NCI-H146 (cell line): Measurements from ENCODE around the gene RBFA.

Experiments used
- DNase-seq: peaks from one replicate; lab custom pipeline; 2025; lab: John Stamatoyannopoulos, UW

The RBFA gene

DNA sequence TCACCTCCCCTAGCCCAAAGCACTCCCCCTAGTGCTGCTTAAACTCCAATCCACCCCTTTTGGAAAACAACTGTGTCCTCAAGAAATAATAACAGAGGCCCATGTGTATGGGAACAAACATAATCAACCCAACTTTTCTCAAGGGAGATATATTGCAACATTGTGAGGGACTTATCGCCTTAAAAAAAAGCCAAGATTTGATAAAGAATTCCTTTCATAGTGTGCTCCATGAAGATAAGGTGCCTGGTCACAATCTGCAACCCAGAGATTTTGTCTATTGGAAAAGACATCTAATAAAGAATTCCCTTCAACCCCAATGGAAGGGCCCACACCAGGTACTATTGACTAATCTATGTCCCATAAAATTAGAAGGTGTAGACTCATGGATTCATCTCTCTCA lies 4.5 kb upstream of the RBFA start:
- no peak for DNase-seq

- DNase-seq = no peak
Observed at GRCh38 chr18:80033181-80034067, 810 bp upstream of the RBFA start.

GRCh38 chr18:80034852-80035406 lies 695 bp downstream of the RBFA start:
- DNase-seq = peak; percentile 32

- no peak for DNase-seq
Observed at GRCh38 chr18:80035997-80036396, 1.8 kb downstream of the RBFA start.

DNA sequence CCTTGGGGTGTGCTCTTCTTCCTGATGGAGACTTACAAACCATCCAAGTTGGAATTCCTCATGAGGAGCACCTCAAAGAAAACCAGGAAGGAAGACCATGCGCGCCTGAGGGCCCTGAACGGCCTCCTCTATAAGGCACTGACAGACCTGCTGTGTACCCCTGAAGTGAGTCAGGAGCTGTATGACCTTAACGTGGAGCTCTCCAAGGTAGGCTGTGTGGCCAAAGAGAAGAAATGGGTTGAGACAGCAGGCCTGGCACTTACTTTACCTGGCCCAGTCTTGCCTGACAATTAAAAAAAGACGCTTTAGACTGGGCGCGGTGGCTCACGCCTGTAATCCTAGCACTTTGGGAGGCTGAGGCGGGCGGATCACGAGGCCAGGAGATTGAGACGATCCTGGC lies 3.1 kb downstream of the RBFA start:
- DNase-seq = no peak

GRCh38 chr18:80037869-80038630 lies 3.8 kb downstream of the RBFA start:
- no peak for DNase-seq

- DNase-seq = no peak
Observed at GRCh38 chr18:80040515-80040914, 6.3 kb downstream of the RBFA start.

DNA sequence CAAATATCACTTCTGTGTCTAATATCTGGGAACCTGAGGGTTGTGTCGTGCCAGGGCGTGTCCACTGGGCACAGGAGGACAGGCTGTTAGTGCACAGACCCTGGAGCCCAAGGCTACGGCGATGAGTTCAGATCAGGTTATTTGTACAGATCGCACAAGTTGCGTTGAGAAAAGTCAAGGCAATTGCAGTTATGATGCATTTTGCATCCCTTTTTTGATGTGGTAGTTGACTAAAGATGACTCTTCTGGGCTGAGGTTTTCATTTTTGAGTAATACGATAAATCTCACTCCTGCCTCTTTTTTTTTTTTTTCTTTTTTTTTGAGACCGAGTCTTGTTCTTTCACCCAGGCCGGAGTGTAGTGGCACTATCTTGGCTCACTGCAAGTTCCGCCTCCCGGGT lies 7.2 kb downstream of the RBFA start:
- no peak for DNase-seq

GRCh38 chr18:80042785-80043184 lies 8.6 kb downstream of the RBFA start:
- DNase-seq = no peak

GRCh38 chr18:80044072-80044471 lies 9.8 kb downstream of the RBFA start:
- no peak for DNase-seq

DNA sequence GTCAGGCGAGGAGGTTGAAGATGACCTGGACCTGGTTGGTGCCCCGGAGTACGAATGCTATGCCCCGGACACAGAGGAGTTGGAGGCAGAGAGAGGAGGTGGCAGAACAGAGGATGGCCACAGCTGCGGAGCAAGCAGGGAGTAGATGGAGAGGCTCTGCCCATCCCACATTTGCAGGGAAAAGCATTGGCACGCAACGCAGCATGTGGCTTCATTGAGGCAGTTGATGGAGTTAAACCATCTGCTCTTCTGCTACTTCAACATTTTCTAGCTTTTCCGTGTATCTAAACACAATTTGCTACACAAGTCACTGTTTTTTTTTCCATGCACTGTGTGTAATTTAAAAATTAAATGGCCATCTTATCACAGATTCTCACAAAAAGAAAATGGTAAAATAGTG lies 11.8 kb downstream of the RBFA start:
- DNase-seq = no peak

GRCh38 chr18:80046431-80046830 lies 12.2 kb downstream of the RBFA start:
- DNase-seq = no peak

DNA sequence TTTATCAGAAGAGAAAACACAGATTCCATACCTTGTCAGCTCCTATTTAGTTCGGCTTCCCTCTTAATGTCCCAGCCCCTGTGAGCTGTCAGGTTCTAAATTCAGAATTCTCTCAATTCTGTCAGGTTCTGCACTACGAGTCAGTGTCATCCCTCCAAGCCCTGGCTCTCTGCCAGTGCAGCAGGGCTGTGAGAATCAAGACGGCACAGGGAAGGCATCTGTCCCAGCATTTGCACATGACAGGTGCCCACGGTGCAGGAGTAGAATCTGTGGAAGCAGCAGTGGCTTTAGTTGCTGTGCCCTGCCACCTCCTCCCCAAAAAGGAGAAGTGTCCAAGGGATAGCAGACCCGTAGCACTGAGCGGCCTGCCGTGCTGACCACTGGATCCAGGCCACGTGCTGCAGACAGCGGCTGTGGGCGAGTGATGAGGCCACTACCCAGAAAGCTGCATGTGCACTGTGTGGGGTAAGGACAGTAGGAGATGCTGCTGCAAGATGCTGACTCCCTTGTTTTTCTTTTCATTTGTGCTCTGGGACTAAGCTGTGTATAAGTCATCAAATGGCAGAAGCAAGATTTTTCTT lies 12.8 kb downstream of the RBFA start:
- DNase-seq = no peak

- no peak for DNase-seq
Observed at GRCh38 chr18:80050797-80051196, 16.6 kb downstream of the RBFA start.

GRCh38 chr18:80056095-80056494 lies 21.9 kb downstream of the RBFA start:
- no peak for DNase-seq

DNA sequence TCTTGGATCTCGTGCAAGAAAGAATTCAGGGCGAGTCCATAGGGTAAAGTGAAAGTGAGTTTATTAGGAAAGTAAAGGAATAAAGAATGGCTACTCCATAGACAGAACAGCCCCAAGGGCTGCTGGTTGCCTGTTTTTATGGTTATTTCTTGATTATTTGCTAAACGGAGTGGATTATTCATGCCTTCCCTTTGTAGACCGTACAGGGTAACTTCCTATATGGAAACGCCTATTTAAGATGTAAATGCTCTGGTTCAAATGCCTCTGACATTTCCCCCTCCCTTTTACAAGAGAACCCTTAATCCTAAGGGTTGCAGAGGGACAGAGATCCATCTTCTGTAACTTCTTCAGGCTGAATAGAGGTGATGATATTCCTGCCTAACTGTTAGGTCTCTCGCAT lies 25.7 kb downstream of the RBFA start:
- no peak for DNase-seq

DNA sequence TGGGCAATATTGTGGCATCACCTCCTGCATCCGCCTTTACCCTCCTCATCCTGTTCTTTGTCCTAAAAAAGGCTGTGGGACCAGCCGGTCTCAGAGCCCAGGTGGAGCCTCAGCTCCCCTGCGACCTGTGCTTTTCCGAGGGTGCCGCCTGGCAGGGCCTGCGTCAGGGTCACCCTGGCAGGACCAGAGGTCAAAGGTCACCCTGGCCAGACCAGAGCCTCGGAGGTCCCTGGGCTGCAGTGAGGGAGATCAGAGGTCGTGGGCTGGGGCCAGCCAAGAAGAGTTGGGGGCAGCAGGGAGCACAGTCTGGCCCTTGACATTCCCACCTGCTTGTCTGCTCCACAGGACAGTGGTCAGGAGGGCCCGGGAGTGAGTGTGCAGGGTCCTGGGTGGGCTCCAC lies 31.5 kb downstream of the RBFA start:
- no peak for DNase-seq

- no peak for DNase-seq
Observed at GRCh38 chr18:80067321-80067720, 33.1 kb downstream of the RBFA start.

GRCh38 chr18:80067897-80068296 lies 33.7 kb downstream of the RBFA start:
- no peak for DNase-seq

DNA sequence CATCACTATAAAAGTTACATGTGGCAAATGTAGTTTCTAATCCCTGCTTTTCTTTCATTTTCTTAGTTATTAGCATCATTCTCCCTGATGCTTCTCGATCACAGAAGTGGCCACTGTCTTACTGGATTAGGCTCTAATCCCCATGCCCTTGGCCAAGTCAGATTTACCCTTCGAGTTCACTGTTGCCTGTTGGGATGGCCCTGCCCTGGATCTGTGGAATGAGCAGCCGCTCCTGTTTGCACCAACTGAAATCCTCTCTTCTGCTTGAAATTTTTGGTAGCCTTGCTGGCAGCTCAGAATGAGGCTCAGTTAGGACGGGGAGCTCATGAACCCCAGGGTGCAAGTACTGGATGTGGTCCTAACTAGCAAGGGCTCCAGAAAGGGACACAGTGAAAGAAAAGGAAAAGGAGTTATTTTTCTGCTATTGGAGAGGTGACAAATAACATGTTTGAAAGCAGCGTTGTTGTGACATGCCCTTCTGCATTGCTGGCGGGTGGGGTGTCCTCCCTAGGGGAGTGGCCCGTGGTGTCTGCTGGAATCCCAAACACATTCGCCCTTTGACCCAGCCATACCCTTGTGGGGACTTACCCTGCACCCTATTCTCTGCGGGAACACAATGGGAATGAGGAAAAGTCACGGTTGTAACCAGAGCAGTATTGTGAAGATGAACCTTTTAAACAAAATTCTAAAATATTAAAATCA lies 34.5 kb downstream of the RBFA start:
- DNase-seq = no peak

DNA sequence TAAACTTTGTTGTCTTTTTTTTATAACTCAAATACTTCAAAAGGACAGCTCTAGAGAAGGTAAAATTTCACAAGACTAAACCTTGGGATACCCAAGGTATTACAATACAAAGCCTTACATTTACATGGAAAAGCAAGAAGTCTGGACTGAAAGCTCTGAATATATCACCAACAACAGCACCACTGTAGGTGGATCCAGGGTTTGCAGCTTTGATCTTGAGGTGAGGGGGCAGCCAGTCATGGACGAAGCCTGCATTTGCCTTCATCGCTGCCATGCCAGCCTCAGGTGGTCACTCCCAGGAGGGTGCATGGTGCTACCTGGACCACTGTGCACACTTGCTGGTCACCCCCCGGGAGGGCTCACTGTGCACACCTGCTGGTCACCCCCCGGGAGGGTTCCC lies 36.6 kb downstream of the RBFA start:
- no peak for DNase-seq

GRCh38 chr18:80074183-80074582 lies 39.9 kb downstream of the RBFA start:
- DNase-seq = no peak
